Measurements from ENCODE around the gene ZNF319. TPM values are rescaled to one million over a fixed set of nuclear protein-coding genes. Genes with fewer than 3 reads are reported as not detected.
A peak's percentile ranks its signal among the peaks of the same experiment; 100 is the strongest.

ZNF319 gene
- total RNA-seq, result 3.1 TPM

- Histone ChIP-seq H3K9me3 (ENCODE audit: control insufficient read depth in 3 of 3, low read length in 3 of 3) (no peaks in the 10 kb centered on the region), H3K4me3 (ENCODE audit: low read length in 3 of 3) (peak within 1 kb of the TSS; percentile 80 to 89 (median 80)), H3K36me3 (ENCODE audit: control insufficient read depth in 3 of 3, insufficient read depth in 3 of 3, low read length in 3 of 3) (peaks cover 29 to 33% (median 29%) of the 10 kb centered on the region in 3 donors), H3K27ac (ENCODE audit: low read depth, low read length) (peak within 1 kb of the TSS; percentile 87), H3K9ac (ENCODE audit: low read depth in 1 of 3, low read length in 3 of 3) (peak within 1 kb of the TSS; percentile 79 to 91 (median 87)), H3K4me1 (ENCODE audit: control insufficient read depth in 3 of 3, insufficient read depth in 3 of 3, low read length in 3 of 3) (peaks cover 17 to 36% (median 27%) of the 10 kb centered on the region in 3 donors), H3K27me3 (ENCODE audit: control insufficient read depth in 3 of 3, insufficient read depth in 3 of 3, low read length in 3 of 3) (no peaks in the 10 kb centered on the region)
Observed at GRCh38 chr16:57999971-58000705, at the start of gene ZNF319. Gene ZNF319, minus strand, starts transcription at chr16:58000672. Its CDS starts 2,407 bp downstream, at chr16:57998265.

- no peaks in the 10 kb centered on the region for H3K9me3 ChIP-seq (ENCODE audit: control insufficient read depth in 3 of 3, low read length in 3 of 3)
Observed at GRCh38 chr16:58049232-58050185, 49.0 kb upstream of the ZNF319 start.

GRCh38 chr16:58048494-58049231, 48.2 kb upstream of the ZNF319 start:
- H3K27me3 ChIP-seq (ENCODE audit: control insufficient read depth in 3 of 3, insufficient read depth in 3 of 3, low read length in 3 of 3), result no peaks in the 10 kb centered on the region
- H3K9me3 ChIP-seq (ENCODE audit: control insufficient read depth in 3 of 3, low read length in 3 of 3), result no peaks in the 10 kb centered on the region
- no peak overlapping the region for H3K27ac ChIP-seq (ENCODE audit: low read depth, low read length)
- no peak overlapping the region for H3K9ac ChIP-seq (ENCODE audit: low read depth in 1 of 3, low read length in 3 of 3)
- H3K36me3 ChIP-seq (ENCODE audit: control insufficient read depth in 3 of 3, insufficient read depth in 3 of 3, low read length in 3 of 3), result peaks cover 1 to 13% (median 5%) of the 10 kb centered on the region in 3 donors
- no peak overlapping the region for H3K4me3 ChIP-seq (ENCODE audit: low read length in 3 of 3)
- peaks cover 11 to 21% (median 19%) of the 10 kb centered on the region in 3 donors for H3K4me1 ChIP-seq (ENCODE audit: control insufficient read depth in 3 of 3, insufficient read depth in 3 of 3, low read length in 3 of 3)

More at GRCh38 chr16:58049232-58050185, 49.0 kb upstream of the ZNF319 start:
- Histone ChIP-seq H3K36me3 (ENCODE audit: control insufficient read depth in 3 of 3, insufficient read depth in 3 of 3, low read length in 3 of 3) (peaks cover 0 to 6% (median 2%) of the 10 kb centered on the region in 3 donors), H3K4me1 (ENCODE audit: control insufficient read depth in 3 of 3, insufficient read depth in 3 of 3, low read length in 3 of 3) (peaks cover 11 to 21% (median 19%) of the 10 kb centered on the region in 3 donors), H3K27ac (ENCODE audit: low read depth, low read length) (no peak overlapping the region), H3K9ac (ENCODE audit: low read depth in 1 of 3, low read length in 3 of 3) (no peak overlapping the region), H3K27me3 (ENCODE audit: control insufficient read depth in 3 of 3, insufficient read depth in 3 of 3, low read length in 3 of 3) (no peaks in the 10 kb centered on the region), H3K4me3 (ENCODE audit: low read length in 3 of 3) (no peak overlapping the region)

GRCh38 chr16:58047557-58048348, 47.3 kb upstream of the ZNF319 start:
- Histone ChIP-seq H3K27ac (ENCODE audit: low read depth, low read length) (peak overlapping the region; percentile 12), H3K4me1 (ENCODE audit: control insufficient read depth in 3 of 3, insufficient read depth in 3 of 3, low read length in 3 of 3) (peaks cover 11 to 21% (median 19%) of the 10 kb centered on the region in 3 donors), H3K36me3 (ENCODE audit: control insufficient read depth in 3 of 3, insufficient read depth in 3 of 3, low read length in 3 of 3) (peaks cover 10 to 22% (median 13%) of the 10 kb centered on the region in 3 donors), H3K4me3 (ENCODE audit: low read length in 3 of 3) (no peak overlapping the region), H3K9me3 (ENCODE audit: control insufficient read depth in 3 of 3, low read length in 3 of 3) (no peaks in the 10 kb centered on the region), H3K27me3 (ENCODE audit: control insufficient read depth in 3 of 3, insufficient read depth in 3 of 3, low read length in 3 of 3) (no peaks in the 10 kb centered on the region), H3K9ac (ENCODE audit: low read depth in 1 of 3, low read length in 3 of 3) (no peak overlapping the region)

GRCh38 chr16:58046936-58047335, 46.5 kb upstream of the ZNF319 start:
- H3K9ac ChIP-seq (ENCODE audit: low read depth in 1 of 3, low read length in 3 of 3), result no peak overlapping the region
- H3K4me1 ChIP-seq (ENCODE audit: control insufficient read depth in 3 of 3, insufficient read depth in 3 of 3, low read length in 3 of 3), result peaks cover 11 to 21% (median 19%) of the 10 kb centered on the region in 3 donors
- no peaks in the 10 kb centered on the region for H3K9me3 ChIP-seq (ENCODE audit: control insufficient read depth in 3 of 3, low read length in 3 of 3)
- no peak overlapping the region for H3K27ac ChIP-seq (ENCODE audit: low read depth, low read length)
- H3K4me3 ChIP-seq (ENCODE audit: low read length in 3 of 3), result no peak overlapping the region
- H3K27me3 ChIP-seq (ENCODE audit: control insufficient read depth in 3 of 3, insufficient read depth in 3 of 3, low read length in 3 of 3), result no peaks in the 10 kb centered on the region
- H3K36me3 ChIP-seq (ENCODE audit: control insufficient read depth in 3 of 3, insufficient read depth in 3 of 3, low read length in 3 of 3), result peaks cover 16 to 30% (median 21%) of the 10 kb centered on the region in 3 donors

GRCh38 chr16:58046054-58046881, 45.8 kb upstream of the ZNF319 start:
- H3K27me3 ChIP-seq (ENCODE audit: control insufficient read depth in 3 of 3, insufficient read depth in 3 of 3, low read length in 3 of 3), result no peaks in the 10 kb centered on the region
- no peak overlapping the region for H3K4me3 ChIP-seq (ENCODE audit: low read length in 3 of 3)
- no peak overlapping the region for H3K9ac ChIP-seq (ENCODE audit: low read depth in 1 of 3, low read length in 3 of 3)
- peaks cover 11 to 21% (median 19%) of the 10 kb centered on the region in 3 donors for H3K4me1 ChIP-seq (ENCODE audit: control insufficient read depth in 3 of 3, insufficient read depth in 3 of 3, low read length in 3 of 3)
- no peak overlapping the region for H3K27ac ChIP-seq (ENCODE audit: low read depth, low read length)
- peaks cover 16 to 33% (median 25%) of the 10 kb centered on the region in 3 donors for H3K36me3 ChIP-seq (ENCODE audit: control insufficient read depth in 3 of 3, insufficient read depth in 3 of 3, low read length in 3 of 3)
- no peaks in the 10 kb centered on the region for H3K9me3 ChIP-seq (ENCODE audit: control insufficient read depth in 3 of 3, low read length in 3 of 3)

GRCh38 chr16:58045096-58045495, 44.6 kb upstream of the ZNF319 start:
- no peak overlapping the region for H3K9ac ChIP-seq (ENCODE audit: low read depth in 1 of 3, low read length in 3 of 3)
- H3K36me3 ChIP-seq (ENCODE audit: control insufficient read depth in 3 of 3, insufficient read depth in 3 of 3, low read length in 3 of 3), result peaks cover 25 to 44% (median 36%) of the 10 kb centered on the region in 3 donors
- H3K4me1 ChIP-seq (ENCODE audit: control insufficient read depth in 3 of 3, insufficient read depth in 3 of 3, low read length in 3 of 3), result peaks cover 11 to 21% (median 19%) of the 10 kb centered on the region in 3 donors
- H3K9me3 ChIP-seq (ENCODE audit: control insufficient read depth in 3 of 3, low read length in 3 of 3), result no peaks in the 10 kb centered on the region
- H3K27me3 ChIP-seq (ENCODE audit: control insufficient read depth in 3 of 3, insufficient read depth in 3 of 3, low read length in 3 of 3), result no peaks in the 10 kb centered on the region
- no peak overlapping the region for H3K27ac ChIP-seq (ENCODE audit: low read depth, low read length)
- no peak overlapping the region for H3K4me3 ChIP-seq (ENCODE audit: low read length in 3 of 3)

- peaks cover 31 to 49% (median 36%) of the 10 kb centered on the region in 3 donors for H3K36me3 ChIP-seq (ENCODE audit: control insufficient read depth in 3 of 3, insufficient read depth in 3 of 3, low read length in 3 of 3)
- H3K9ac ChIP-seq (ENCODE audit: low read depth in 1 of 3, low read length in 3 of 3), result no peak overlapping the region
- H3K9me3 ChIP-seq (ENCODE audit: control insufficient read depth in 3 of 3, low read length in 3 of 3), result no peaks in the 10 kb centered on the region
- H3K27ac ChIP-seq (ENCODE audit: low read depth, low read length), result no peak overlapping the region
- H3K27me3 ChIP-seq (ENCODE audit: control insufficient read depth in 3 of 3, insufficient read depth in 3 of 3, low read length in 3 of 3), result no peaks in the 10 kb centered on the region
- H3K4me3 ChIP-seq (ENCODE audit: low read length in 3 of 3), result no peak overlapping the region
- peaks cover 11 to 19% (median 16%) of the 10 kb centered on the region in 3 donors for H3K4me1 ChIP-seq (ENCODE audit: control insufficient read depth in 3 of 3, insufficient read depth in 3 of 3, low read length in 3 of 3)
Observed at GRCh38 chr16:58044266-58045019, 44.0 kb upstream of the ZNF319 start.

All from skeletal muscle tissue (tissue), 4 donors.